HG03280 (cell line): Measurements from ENCODE around the gene PCGF1.
"Not testable (repeated sequence)": the region's sequence is repeated elsewhere in the genome, so short reads cannot be mapped to it uniquely, and the experiment has no call there.

Experiments used
- ATAC-seq: cut with Tn5 transposase; IDR thresholded peaks from one replicate; pipeline ENCODE4 v1.9.1; 2021; ENCODE audit warnings: mild to moderate bottlenecking, moderate library complexity; ENCODE audit not compliant: unreplicated experiment

The PCGF1 gene

GRCh38 chr2:74474481-74474880, 33.0 kb downstream of the PCGF1 start:
- no peak for ATAC-seq

GRCh38 chr2:74472945-74473258, 34.6 kb downstream of the PCGF1 start:
- ATAC-seq, result no peak

- peak; percentile 75 for ATAC-seq
Observed at GRCh38 chr2:74472086-74472944, 35.2 kb downstream of the PCGF1 start, which contains the start of gene MRPL53. Gene MRPL53, minus strand, starts transcription at chr2:74472680. Its CDS starts 20 bp downstream, at chr2:74472660.

GRCh38 chr2:74471332-74472065, 36.0 kb downstream of the PCGF1 start:
- ATAC-seq, result no peak

GRCh38 chr2:74470742-74471141, 36.8 kb downstream of the PCGF1 start:
- ATAC-seq, result not testable (repeated sequence)

- ATAC-seq, result no peak
Observed at GRCh38 chr2:74464406-74464805, 43.1 kb downstream of the PCGF1 start.

GRCh38 chr2:74462786-74463105, 44.7 kb downstream of the PCGF1 start:
- no peak for ATAC-seq

GRCh38 chr2:74462054-74462785, 45.3 kb downstream of the PCGF1 start:
- no peak for ATAC-seq

GRCh38 chr2:74461187-74462053, 46.1 kb downstream of the PCGF1 start:
- ATAC-seq, result no peak

- ATAC-seq, result not testable (repeated sequence)
Observed at GRCh38 chr2:74460187-74460586, 47.3 kb downstream of the PCGF1 start.

GRCh38 chr2:74459503-74460118, 47.9 kb downstream of the PCGF1 start:
- ATAC-seq, result not testable (repeated sequence)

- ATAC-seq, result no peak
Observed at GRCh38 chr2:74458938-74459363, 48.5 kb downstream of the PCGF1 start.

- ATAC-seq, result peak; percentile 81
Observed at GRCh38 chr2:74458132-74458937, 49.2 kb downstream of the PCGF1 start, which contains the start of gene WBP1. Gene WBP1, plus strand, starts transcription at chr2:74458438. Its CDS starts 165 bp downstream, at chr2:74458603.

GRCh38 chr2:74457549-74458131, 49.9 kb downstream of the PCGF1 start:
- peak; percentile 35 for ATAC-seq

- no peak for ATAC-seq
Observed at GRCh38 chr2:74457129-74457548, 50.4 kb downstream of the PCGF1 start.
